WTC11 (cell line): ENCODE results near the gene PPP1R15B. TPM values are rescaled to one million over a fixed set of nuclear protein-coding genes. Genes with fewer than 3 reads are reported as not detected.
A peak's percentile ranks its signal among the peaks of the same experiment; 100 is the strongest.

ENCODE experiments used
- ATAC-seq: fragments of 200-7000 bp; cut with Tn5 transposase; 2 replicates; pipeline ENCODE4 v1.10.0; 2021; ENCODE audit warnings: mild to moderate bottlenecking, moderate library complexity
- CTCF ChIA-PET: fragments of 300-600 bp; sonication (Branson Sonifier 250); formaldehyde crosslinking; loops from one replicate; lab custom pipeline; 2021; ENCODE audit warnings: antibody characterized with exemption; lab: Charles Lee
- POLR2A ChIA-PET: fragments of 350-600 bp; sonication (Branson Sonifier 250); formaldehyde crosslinking; loops from one replicate; lab custom pipeline; 2021; ENCODE audit warnings: antibody characterized with exemption; lab: Charles Lee
- DNase-seq: peaks from one replicate; pipeline ENCODE4 v3.0.0; 2021; ENCODE audit warnings: low spot score
- H3K27ac Mint-ChIP-seq: 2 replicates; pipeline ENCODE4 v1.8.0; 2021; ENCODE audit warnings: mixed read lengths
- H3K27me3 Mint-ChIP-seq: 2 replicates; pipeline ENCODE4 v1.8.0; 2021; ENCODE audit warnings: low read depth, mild to moderate bottlenecking, moderate library complexity, mixed read lengths
- H3K36me3 Mint-ChIP-seq: 2 replicates; pipeline ENCODE4 v1.8.0; 2021; ENCODE audit warnings: mixed read lengths
- H3K4me1 Mint-ChIP-seq: 2 replicates; pipeline ENCODE4 v1.8.0; 2022; ENCODE audit warnings: mixed read lengths
- H3K4me3 Mint-ChIP-seq: 2 replicates; pipeline ENCODE4 v1.8.0; 2021; ENCODE audit warnings: mild to moderate bottlenecking, moderate library complexity, mixed read lengths
- H3K9me3 Mint-ChIP-seq: 2 replicates; pipeline ENCODE4 v1.8.0; 2021; ENCODE audit warnings: mixed read lengths
- ATF1 ChIP-seq: sonication (generic); formaldehyde crosslinking; IDR thresholded peaks from 2 replicates; pipeline ENCODE4 v1.8.1; 2023; ENCODE audit warnings: mild to moderate bottlenecking, moderate library complexity, missing genetic modification reagents
- ERG ChIP-seq: fragments of 250-450 bp; sonication (Bioruptor Pico); IDR thresholded peaks from 2 replicates; pipeline ENCODE4 v1.8.0; 2021; ENCODE audit warnings: mild to moderate bottlenecking
- FOXP4 ChIP-seq: sonication (generic); formaldehyde crosslinking; IDR thresholded peaks from 2 replicates; pipeline ENCODE4 v1.8.0; 2022; ENCODE audit warnings: mild to moderate bottlenecking, missing genetic modification reagents
- GRHL2 ChIP-seq: fragments of 250-450 bp; sonication (Bioruptor Pico); IDR thresholded peaks from 2 replicates; pipeline ENCODE4 v1.8.0; 2022; ENCODE audit warnings: mild to moderate bottlenecking, moderate library complexity; ENCODE audit not compliant: insufficient replicate concordance, severe bottlenecking
- MAX ChIP-seq: sonication (generic); formaldehyde crosslinking; IDR thresholded peaks from 2 replicates; pipeline ENCODE4 v1.8.0; 2022; ENCODE audit warnings: mild to moderate bottlenecking, missing genetic modification reagents
- SP1 ChIP-seq: sonication (generic); formaldehyde crosslinking; conservative IDR thresholded peaks from 2 replicates; pipeline ENCODE4 v1.8.1; 2022; ENCODE audit warnings: missing genetic modification reagents
- ZMAT4 ChIP-seq: fragments of 250-450 bp; sonication (Bioruptor Pico); IDR thresholded peaks from 2 replicates; pipeline ENCODE4 v1.9.0; 2021; ENCODE audit warnings: mild to moderate bottlenecking
- ZNF121 ChIP-seq: sonication (generic); formaldehyde crosslinking; IDR thresholded peaks from 2 replicates; pipeline ENCODE4 v1.8.0; 2023; ENCODE audit warnings: missing genetic modification reagents
- ZNF425 ChIP-seq: fragments of 250-450 bp; sonication (Bioruptor Pico); conservative IDR thresholded peaks from 2 replicates; pipeline ENCODE4 v1.9.0; 2021; ENCODE audit warnings: mild to moderate bottlenecking
- ZNF512 ChIP-seq: sonication (generic); formaldehyde crosslinking; IDR thresholded peaks from 2 replicates; pipeline ENCODE4 v1.8.1; 2022; ENCODE audit warnings: missing genetic modification reagents, borderline replicate concordance
- total RNA-seq: library from RNA; stranded (reverse); gene quantifications from 3 replicates; pipeline ENCODE4 v1.2.3, GENCODE V29; 2021

The PPP1R15B gene
- total RNA-seq, 1 experiment from 2014 or later = 47.7 TPM

- peaks cover 24% of the 10 kb centered on the region for H3K36me3 Mint-ChIP-seq
- TF ChIP-seq ERG (CRISPR knock-in tag) (no peak), ZNF425 (CRISPR knock-in tag) (no peak), ZNF121 (peak; percentile 62; the same call in 1 of the 2 replicates)
- DNase-seq (no peak), ATAC-seq (no peak)
- CTCF ChIA-PET = no interaction called here
- POLR2A ChIA-PET = no interaction called here
- peaks cover 4% of the 10 kb centered on the region for H3K4me1 Mint-ChIP-seq
- H3K27me3 Mint-ChIP-seq = no peaks in the 10 kb centered on the region
- H3K9me3 Mint-ChIP-seq = no peaks in the 10 kb centered on the region
- no peak overlapping the region for H3K4me3 Mint-ChIP-seq
- no peak overlapping the region for H3K27ac Mint-ChIP-seq
Measured at GRCh38 chr1:204402391-204402790, 9.2 kb downstream of the PPP1R15B start.

- POLR2A ChIA-PET = no interaction called here
- no peak overlapping the region for H3K4me3 Mint-ChIP-seq
- H3K27me3 Mint-ChIP-seq = no peaks in the 10 kb centered on the region
- no peak for ATAC-seq
- CTCF ChIA-PET = no interaction called here
- H3K36me3 Mint-ChIP-seq = peaks cover 24% of the 10 kb centered on the region
- TF ChIP-seq GRHL2 (CRISPR knock-in tag) = no peak
- H3K4me1 Mint-ChIP-seq = no peaks in the 10 kb centered on the region
- H3K27ac Mint-ChIP-seq = no peak overlapping the region
- H3K9me3 Mint-ChIP-seq = no peaks in the 10 kb centered on the region
- DNase-seq = no peak
Measured at GRCh38 chr1:204401730-204402129, 9.9 kb downstream of the PPP1R15B start.

- TF ChIP-seq ZMAT4 (CRISPR knock-in tag) (no peak), SP1 (CRISPR knock-in tag) (no peak), MAX (CRISPR knock-in tag) (no peak), FOXP4 (no peak), ATF1 (CRISPR knock-in tag) (no peak), ZNF512 (no peak)
- no peaks in the 10 kb centered on the region for H3K27me3 Mint-ChIP-seq
- H3K27ac Mint-ChIP-seq = peak overlapping the region; percentile 13
- H3K4me1 Mint-ChIP-seq = no peaks in the 10 kb centered on the region
- ATAC-seq (no peak), DNase-seq (no peak)
- ChIA-PET CTCF (interaction anchor here (0.6 to 4.1 kb wide), 2 partner anchors 238 to 806 kb away, joined by 3 to 54 read pairs; no protein-coding TSS in a partner anchor), POLR2A (interaction anchor here (1.3 kb wide), 1 partner anchor 20 kb away, joined by 3 read pairs; no protein-coding TSS in a partner anchor)
- H3K4me3 Mint-ChIP-seq = no peak overlapping the region
- H3K36me3 Mint-ChIP-seq = peaks cover 22% of the 10 kb centered on the region
- H3K9me3 Mint-ChIP-seq = peaks cover under 1% of the 10 kb centered on the region
Measured at GRCh38 chr1:204400882-204401510, 10.6 kb downstream of the PPP1R15B start.
